Caco-2 (cell line): ENCODE measurements around the gene YY1AP1. TPM values are rescaled to one million over a fixed set of nuclear protein-coding genes. Genes with fewer than 3 reads are reported as not detected.

Source experiments
- BruUV-seq: library from RNA; stranded (reverse); fragments of 400-500 nt; replicated peaks from 2 replicates; lab custom pipeline; 2021; lab: Mats Ljungman, UMichigan
- CTCF ChIA-PET: fragments of 300-600 bp; sonication (Branson Sonifier 250); formaldehyde crosslinking; loops from one replicate; lab custom pipeline; 2022; ENCODE audit warnings: antibody characterized with exemption; lab: Charles Lee
- POLR2A ChIA-PET: fragments of 300-600 bp; sonication (Branson Sonifier 250); formaldehyde crosslinking; loops from one replicate; lab custom pipeline; 2022; ENCODE audit warnings: antibody characterized with exemption; lab: Charles Lee
- DNase-seq, 2 experiments: peaks; one replicate each; pipeline versions ENCODE4 v3.0.0 to v3.0.0-alpha.2; 2020 to 2022
- H3K27me3 ChIP-seq: replicated peaks from 2 replicates; pipeline ENCODE4 v1.6.0; 2011; ENCODE audit warnings: low read length; ENCODE audit not compliant: control insufficient read depth, insufficient read depth
- H3K36me3 ChIP-seq: 2 replicates; pipeline ENCODE4 v1.5.1; 2011; ENCODE audit warnings: low read length; ENCODE audit not compliant: control insufficient read depth, insufficient read depth
- H3K4me1 ChIP-seq: fragments of 250-450 bp; sonication (Bioruptor Pico); 2 replicates; pipeline ENCODE4 v1.5.1; 2020; ENCODE audit warnings: mild to moderate bottlenecking
- H3K4me3 ChIP-seq: 2 replicates; pipeline ENCODE4 v1.5.1; 2011; ENCODE audit warnings: low read depth, mild to moderate bottlenecking, control low read depth, low read length
- H3K9me3 ChIP-seq: fragments of 250-450 bp; sonication (Bioruptor Pico); 2 replicates; pipeline ENCODE4 v1.5.1; 2020; ENCODE audit warnings: mild to moderate bottlenecking, moderate library complexity
- H3K27ac Mint-ChIP-seq: one replicate; pipeline ENCODE4 v1.8.0; 2022; ENCODE audit warnings: mixed read lengths; ENCODE audit not compliant: unreplicated experiment
- H3K27me3 Mint-ChIP-seq: one replicate; pipeline ENCODE4 v1.8.0; 2022; ENCODE audit warnings: mixed read lengths; ENCODE audit not compliant: insufficient read depth, unreplicated experiment
- H3K36me3 Mint-ChIP-seq: one replicate; pipeline ENCODE4 v1.8.0; 2022; ENCODE audit warnings: mild to moderate bottlenecking, mixed read lengths; ENCODE audit not compliant: insufficient read depth, unreplicated experiment
- H3K4me1 Mint-ChIP-seq: one replicate; pipeline ENCODE4 v1.8.0; 2022; ENCODE audit warnings: low read depth, mixed read lengths; ENCODE audit not compliant: unreplicated experiment
- H3K4me3 Mint-ChIP-seq: one replicate; pipeline ENCODE4 v1.8.0; 2022; ENCODE audit warnings: mild to moderate bottlenecking, moderate library complexity, mixed read lengths; ENCODE audit not compliant: unreplicated experiment
- H3K9me3 Mint-ChIP-seq: one replicate; pipeline ENCODE4 v1.8.0; 2022; ENCODE audit warnings: mixed read lengths; ENCODE audit not compliant: unreplicated experiment
- CTCF ChIP-seq, 2 experiments: fragments of 200-600 bp in 1 of 2; IDR thresholded peaks; 1 replicate in 1 of 2; 2 replicates in 1 of 2; pipeline versions ENCODE4 v1.5.1 to v1.8.0; 2011 to 2022; ENCODE audit warnings: antibody characterized with exemption in 1 of 2, control low read depth in 1 of 2, inconsistent platforms in 1 of 2, low read depth in 1 of 2, low read length in 1 of 2, mild to moderate bottlenecking in 1 of 2, moderate library complexity in 1 of 2; ENCODE audit not compliant: insufficient read depth in 1 of 2, severe bottlenecking in 1 of 2, unreplicated experiment in 1 of 2
- intact Hi-C: fragments of 100-400 bp; cut with micrococcal nuclease; formaldehyde crosslinking; loops from one replicate; pipeline ENCODE4 v1.10.0; 2022; ENCODE audit not compliant: unreplicated experiment
- total RNA-seq: library from RNA; stranded (reverse); gene quantifications from 2 replicates; pipeline ENCODE4 v1.2.3, GENCODE V29; 2022

Gene YY1AP1
- total RNA-seq, 1 experiment from 2014 or later: 63.0 TPM

GRCh38 chr1:155696524-155696923, 8.0 kb upstream of the YY1AP1 start:
- no peak overlapping the region for H3K27ac Mint-ChIP-seq
- ChIA-PET CTCF (no interaction called here), POLR2A (no interaction called here)
- peaks cover 74% of the 10 kb centered on the region for H3K36me3 Mint-ChIP-seq
- TF ChIP-seq CTCF (IDR thresholded peaks at IDR 0.05; ENCODE audit: insufficient read depth in 1 of 2, low read depth in 1 of 2, low read length in 1 of 2, severe bottlenecking in 1 of 2, unreplicated experiment in 1 of 2): no peak
- no peak for DNase-seq
- peaks cover 2% of the 10 kb centered on the region; the same call in 1 of the 2 replicates for H3K36me3 ChIP-seq
- H3K4me1 Mint-ChIP-seq: peaks cover 23% of the 10 kb centered on the region
- H3K27me3 Mint-ChIP-seq: no peaks in the 10 kb centered on the region
- H3K4me1 ChIP-seq: peaks cover 23% of the 10 kb centered on the region
- peaks cover 31% of the 10 kb centered on the region for H3K9me3 ChIP-seq
- H3K9me3 Mint-ChIP-seq: peaks cover 20% of the 10 kb centered on the region
- H3K27me3 ChIP-seq: no peaks in the 10 kb centered on the region
- no TSS peak for BruUV-seq
- no peak overlapping the region for H3K4me3 Mint-ChIP-seq
- no peak overlapping the region for H3K4me3 ChIP-seq
- intact Hi-C loops: no loop called here

GRCh38 chr1:155695608-155696007, 7.0 kb upstream of the YY1AP1 start:
- TF ChIP-seq CTCF (IDR thresholded peaks at IDR 0.05; ENCODE audit: insufficient read depth in 1 of 2, low read depth in 1 of 2, low read length in 1 of 2, severe bottlenecking in 1 of 2, unreplicated experiment in 1 of 2): no peak
- ChIA-PET CTCF (no interaction called here), POLR2A (no interaction called here)
- H3K9me3 Mint-ChIP-seq: peaks cover 20% of the 10 kb centered on the region
- Histone ChIP-seq H3K4me1 (peaks cover 23% of the 10 kb centered on the region), H3K36me3 (peaks cover 2% of the 10 kb centered on the region; the same call in 1 of the 2 replicates), H3K27me3 (no peaks in the 10 kb centered on the region), H3K4me3 (no peak overlapping the region), H3K9me3 (peaks cover 37% of the 10 kb centered on the region)
- intact Hi-C loops: no loop called here
- no peaks in the 10 kb centered on the region for H3K27me3 Mint-ChIP-seq
- H3K36me3 Mint-ChIP-seq: peaks cover 83% of the 10 kb centered on the region
- peaks cover 23% of the 10 kb centered on the region for H3K4me1 Mint-ChIP-seq
- no TSS peak for BruUV-seq
- H3K4me3 Mint-ChIP-seq: no peak overlapping the region
- no peak overlapping the region for H3K27ac Mint-ChIP-seq
- DNase-seq: no peak

- peaks cover 20% of the 10 kb centered on the region for H3K9me3 Mint-ChIP-seq
- no peaks in the 10 kb centered on the region for H3K27me3 Mint-ChIP-seq
- H3K27ac Mint-ChIP-seq: no peak overlapping the region
- Histone ChIP-seq H3K9me3 (peaks cover 40% of the 10 kb centered on the region), H3K4me3 (no peak overlapping the region), H3K27me3 (no peaks in the 10 kb centered on the region), H3K36me3 (peaks cover 2% of the 10 kb centered on the region; the same call in 1 of the 2 replicates), H3K4me1 (peaks cover 28% of the 10 kb centered on the region)
- no peak for TF ChIP-seq CTCF (IDR thresholded peaks at IDR 0.05; ENCODE audit: insufficient read depth in 1 of 2, low read depth in 1 of 2, low read length in 1 of 2, severe bottlenecking in 1 of 2, unreplicated experiment in 1 of 2)
- ChIA-PET CTCF (no interaction called here), POLR2A (no interaction called here)
- intact Hi-C loops: no loop called here
- H3K4me1 Mint-ChIP-seq: peaks cover 26% of the 10 kb centered on the region
- no peak for DNase-seq
- no TSS peak for BruUV-seq
- no peak overlapping the region for H3K4me3 Mint-ChIP-seq
- peaks cover 88% of the 10 kb centered on the region for H3K36me3 Mint-ChIP-seq
Measured at GRCh38 chr1:155695072-155695471, 6.5 kb upstream of the YY1AP1 start.
